ENCODE measurements around the gene PRKG1.

DNA sequence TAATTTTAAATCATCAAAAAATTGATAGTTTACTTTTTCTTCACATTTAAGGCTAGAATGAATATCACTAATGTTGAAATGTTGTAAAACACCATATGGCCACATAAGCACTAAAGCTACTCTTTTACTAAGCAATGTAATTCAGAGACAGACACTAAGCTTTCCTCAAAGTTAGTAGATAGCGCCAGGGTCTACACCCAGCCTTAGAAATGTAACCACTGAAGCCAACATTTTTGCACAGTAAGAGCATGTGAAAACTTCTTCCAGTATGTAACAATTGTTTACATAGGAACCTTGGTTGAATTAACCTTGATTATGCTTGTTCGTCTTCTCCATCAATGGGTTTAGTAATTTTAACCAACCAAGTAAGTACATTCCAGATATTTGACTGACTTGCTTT lies 28.4 kb upstream of the PRKG1 start:
- TF ChIP-seq CTCF (IDR thresholded peaks at IDR 0.05; ENCODE audit: insufficient read depth, low read length, poor library complexity, severe bottlenecking) (no peak), EZH2phosphoT487 (conservative IDR thresholded peaks at IDR 0.05; ENCODE audit: low read length) (no peak)
